ENCODE results near the gene CA5A.
"Not testable (repeated sequence)": the region's sequence is repeated elsewhere in the genome, so short reads cannot be mapped to it uniquely, and the experiment has no call there.

Gene CA5A

GRCh38 chr16:87948119-87948545 is 11.8 kb upstream of the CA5A start:
- DNase-seq (ENCODE audit: low read depth, low spot score): no peak

- no peak for DNase-seq (ENCODE audit: low read depth, low spot score)
These were observed 11.2 kb upstream of the CA5A start for GRCh38 chr16:87947356-87948118.

- DNase-seq (ENCODE audit: low read depth, low spot score): no peak
These were observed 10.4 kb upstream of the CA5A start for GRCh38 chr16:87946596-87947347.

- DNase-seq (ENCODE audit: low read depth, low spot score): peak; percentile 95
These were observed 9.2 kb upstream of the CA5A start for GRCh38 chr16:87945351-87946042.

GRCh38 chr16:87942680-87943079 is 6.4 kb upstream of the CA5A start:
- DNase-seq (ENCODE audit: low read depth, low spot score): no peak

- DNase-seq (ENCODE audit: low read depth, low spot score): no peak
These were observed 3.5 kb upstream of the CA5A start for GRCh38 chr16:87939562-87940423.

- DNase-seq (ENCODE audit: low read depth, low spot score): no peak
These were observed 2.2 kb upstream of the CA5A start for GRCh38 chr16:87938412-87938949.

GRCh38 chr16:87937231-87937542 is 858 bp upstream of the CA5A start:
- DNase-seq (ENCODE audit: low read depth, low spot score): not testable (repeated sequence)

GRCh38 chr16:87936016-87936374 is 334 bp downstream of the CA5A start:
- DNase-seq (ENCODE audit: low read depth, low spot score): not testable (repeated sequence)

- not testable (repeated sequence) for DNase-seq (ENCODE audit: low read depth, low spot score)
These were observed 1.4 kb downstream of the CA5A start for GRCh38 chr16:87934752-87935425.

GRCh38 chr16:87933140-87933495 is 3.2 kb downstream of the CA5A start:
- no peak for DNase-seq (ENCODE audit: low read depth, low spot score)

- DNase-seq (ENCODE audit: low read depth, low spot score): not testable (repeated sequence)
These were observed 3.7 kb downstream of the CA5A start for GRCh38 chr16:87932475-87933139.

GRCh38 chr16:87931504-87931903 is 4.8 kb downstream of the CA5A start:
- peak; percentile 62 for DNase-seq (ENCODE audit: low read depth, low spot score)

- peak; percentile 57 for DNase-seq (ENCODE audit: low read depth, low spot score)
These were observed 5.9 kb downstream of the CA5A start for GRCh38 chr16:87930456-87930855.

GRCh38 chr16:87929986-87930385 is 6.3 kb downstream of the CA5A start:
- DNase-seq (ENCODE audit: low read depth, low spot score): no peak

- DNase-seq (ENCODE audit: low read depth, low spot score): no peak
These were observed 9.2 kb downstream of the CA5A start for GRCh38 chr16:87927195-87927562.

GRCh38 chr16:87926246-87927194 is 9.8 kb downstream of the CA5A start:
- no peak for DNase-seq (ENCODE audit: low read depth, low spot score)

- peak; percentile 64 for DNase-seq (ENCODE audit: low read depth, low spot score)
These were observed 11.3 kb downstream of the CA5A start for GRCh38 chr16:87924811-87925670.

Measured in ELF-1 (cell line).